Uterus (tissue), 4 donors: ENCODE results near the gene DACT1. TPM values are rescaled to one million over a fixed set of nuclear protein-coding genes. Genes with fewer than 3 reads are reported as not detected.

Experiments used
- DNase-seq, 2 donors: peaks; one replicate each; pipeline ENCODE4 v3.0.0-alpha.2; 2019 to 2020
- H3K27ac ChIP-seq, 2 donors: fragments of 200-600 bp; sonication (generic); 1 replicate in 1 of 2; 2 replicates in 1 of 2; pipeline ENCODE4 v1.5.1; 2016 to 2018
- H3K27me3 ChIP-seq, 2 donors: fragments of 200-600 bp; sonication (generic); one replicate each; pipeline ENCODE4 v1.5.1; 2018 to 2019; ENCODE audit warnings: control low read depth in 1 of 2
- H3K36me3 ChIP-seq, 2 donors: fragments of 200-600 bp; sonication (generic); one replicate each; pipeline ENCODE4 v1.5.1; 2019; ENCODE audit warnings: control low read depth in 1 of 2
- H3K4me1 ChIP-seq, 2 donors: fragments of 200-600 bp; sonication (generic); one replicate each; pipeline ENCODE4 v1.5.1; 2018 to 2019; ENCODE audit warnings: control low read depth in 1 of 2
- H3K4me3 ChIP-seq, 2 donors: fragments of 200-600 bp; sonication (generic); 1 replicate in 1 of 2; 2 replicates in 1 of 2; pipeline ENCODE4 v1.5.1; 2018 to 2019; ENCODE audit warnings: mild to moderate bottlenecking in 1 of 2
- H3K9me3 ChIP-seq, 2 donors: fragments of 200-600 bp; sonication (generic); one replicate each; pipeline ENCODE4 v1.5.1; 2019; ENCODE audit warnings: control low read depth in 1 of 2
- POLR2A ChIP-seq, 2 donors: fragments of 450-650 bp; IDR thresholded peaks; one replicate each; pipeline ENCODE4 v1.6.1; 2016; ENCODE audit warnings: antibody characterized with exemption in 2 of 2, mild to moderate bottlenecking in 1 of 2, moderate library complexity in 1 of 2
- intact Hi-C: fragments of 100-400 bp; cut with DNase I; formaldehyde crosslinking; loops from one replicate; pipeline ENCODE4 v1.15.1; 2023; ENCODE audit warnings: low total_unique reads
- total RNA-seq, 4 donors: library from RNA; depleted of rRNA in 3 of 4; stranded (reverse); fragments of >200 nt in 3 of 4; gene quantifications; one replicate each; pipeline versions ENCODE4 v1.1.0 to v1.2.4, GENCODE V29; 2014 to 2023
- TF ChIP-seq, protein P1 (sequence below), 4 experiments: fragments of 200-600 bp in 2 of 4; fragments of 450-650 bp in 2 of 4; sonication (generic) in 2 of 4; IDR thresholded peaks; one replicate each; pipeline ENCODE4 v1.5.1; 2016 to 2019; ENCODE audit warnings: antibody characterized with exemption in 4 of 4, mild to moderate bottlenecking in 2 of 4, moderate library complexity in 1 of 4
- donor health status: DM: yes; HTN: yes; CAD: no.

The DACT1 gene
- total RNA-seq, 4 donors from 2014 or later: 1.5 to 49.6 (median 10.5) TPM

DNA sequence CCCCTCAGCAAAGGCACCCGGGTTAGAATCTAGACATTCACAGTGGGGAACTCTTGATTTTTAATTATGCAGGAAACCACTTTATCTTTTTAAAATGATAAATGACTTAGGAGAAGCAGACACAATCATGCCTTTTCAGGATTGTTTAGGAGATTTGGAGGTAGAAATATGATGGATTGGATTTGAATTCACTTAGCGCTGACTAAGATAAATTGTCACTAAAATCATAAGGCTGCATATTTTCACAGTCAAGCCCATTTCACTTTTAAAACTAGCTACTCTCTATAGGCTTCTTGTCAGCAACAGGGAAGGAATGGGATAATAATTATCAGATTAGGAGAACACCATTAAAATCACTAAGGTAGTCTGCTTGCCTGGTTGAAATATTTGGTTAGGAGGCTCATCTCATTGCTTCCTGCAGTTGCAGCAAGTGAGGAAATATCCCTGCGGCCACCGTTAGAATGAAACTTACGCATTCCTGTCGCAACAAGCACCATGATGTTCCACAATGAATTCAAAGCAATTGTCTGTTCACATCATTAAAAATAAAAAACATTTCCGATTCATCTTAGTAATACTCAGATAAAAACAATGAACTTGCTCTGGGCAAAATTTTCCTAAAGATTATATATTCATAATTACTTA, 31.9 kb downstream of the DACT1 start:
- Histone ChIP-seq H3K27me3 (no peaks in the 10 kb centered on the region), H3K4me3 (no peak overlapping the region), H3K27ac (no peak overlapping the region), H3K36me3 (no peaks in the 10 kb centered on the region), H3K9me3 (no peaks in the 10 kb centered on the region), H3K4me1 (no peaks in the 10 kb centered on the region)
- intact Hi-C loops: no loop called here
- no peak for TF ChIP-seq POLR2A (IDR thresholded peaks at IDR 0.05)
- TF ChIP-seq, protein P1, sequence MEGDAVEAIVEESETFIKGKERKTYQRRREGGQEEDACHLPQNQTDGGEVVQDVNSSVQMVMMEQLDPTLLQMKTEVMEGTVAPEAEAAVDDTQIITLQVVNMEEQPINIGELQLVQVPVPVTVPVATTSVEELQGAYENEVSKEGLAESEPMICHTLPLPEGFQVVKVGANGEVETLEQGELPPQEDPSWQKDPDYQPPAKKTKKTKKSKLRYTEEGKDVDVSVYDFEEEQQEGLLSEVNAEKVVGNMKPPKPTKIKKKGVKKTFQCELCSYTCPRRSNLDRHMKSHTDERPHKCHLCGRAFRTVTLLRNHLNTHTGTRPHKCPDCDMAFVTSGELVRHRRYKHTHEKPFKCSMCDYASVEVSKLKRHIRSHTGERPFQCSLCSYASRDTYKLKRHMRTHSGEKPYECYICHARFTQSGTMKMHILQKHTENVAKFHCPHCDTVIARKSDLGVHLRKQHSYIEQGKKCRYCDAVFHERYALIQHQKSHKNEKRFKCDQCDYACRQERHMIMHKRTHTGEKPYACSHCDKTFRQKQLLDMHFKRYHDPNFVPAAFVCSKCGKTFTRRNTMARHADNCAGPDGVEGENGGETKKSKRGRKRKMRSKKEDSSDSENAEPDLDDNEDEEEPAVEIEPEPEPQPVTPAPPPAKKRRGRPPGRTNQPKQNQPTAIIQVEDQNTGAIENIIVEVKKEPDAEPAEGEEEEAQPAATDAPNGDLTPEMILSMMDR (IDR thresholded peaks at IDR 0.05): no peak
- DNase-seq: no peak

DNA sequence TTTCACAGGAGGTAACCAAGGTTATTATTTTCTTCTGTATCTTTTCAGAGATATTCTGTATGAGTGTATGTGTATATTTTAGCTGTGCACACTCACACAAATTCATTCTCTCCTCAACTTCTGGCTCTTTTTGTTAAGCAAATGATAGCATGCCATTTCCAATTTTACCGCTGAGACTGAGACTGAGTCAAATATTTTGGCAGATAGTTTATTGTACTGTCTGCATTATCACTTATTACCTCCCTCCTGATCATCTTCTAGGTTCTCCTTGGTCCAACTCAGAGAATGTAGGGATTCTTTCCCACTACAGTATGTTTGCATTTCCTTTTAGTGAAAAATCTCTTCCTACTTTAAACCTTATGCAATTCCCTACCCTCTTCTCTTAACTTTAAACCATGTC, 33.3 kb downstream of the DACT1 start:
- H3K4me3 ChIP-seq: no peak overlapping the region
- H3K9me3 ChIP-seq: no peaks in the 10 kb centered on the region
- H3K36me3 ChIP-seq: no peaks in the 10 kb centered on the region
- intact Hi-C loops: no loop called here
- TF ChIP-seq POLR2A (IDR thresholded peaks at IDR 0.05): no peak
- TF ChIP-seq, protein P1 (IDR thresholded peaks at IDR 0.05): no peak
- DNase-seq: no peak
- no peak overlapping the region for H3K27ac ChIP-seq
- no peaks in the 10 kb centered on the region for H3K27me3 ChIP-seq
- H3K4me1 ChIP-seq: no peaks in the 10 kb centered on the region

DNA sequence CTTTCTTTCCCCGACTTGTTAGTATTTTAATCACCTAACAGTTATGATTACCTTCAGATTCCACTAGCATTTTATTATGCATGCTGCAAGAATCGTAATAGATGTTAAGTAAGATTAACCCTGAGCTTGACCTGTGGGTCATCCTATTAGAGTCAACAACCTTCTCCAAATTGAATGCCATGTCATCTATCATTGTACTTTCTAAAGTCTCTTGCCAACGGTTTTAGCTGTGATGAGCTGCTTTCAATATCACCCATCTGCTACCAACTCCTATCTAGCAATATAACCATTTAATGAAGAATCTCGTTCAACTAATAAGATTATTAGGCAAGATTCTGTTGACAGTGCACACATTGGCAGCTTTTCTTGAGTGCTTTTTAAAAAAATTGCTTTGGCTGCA, 33.7 kb downstream of the DACT1 start:
- Histone ChIP-seq H3K27me3 (no peaks in the 10 kb centered on the region), H3K27ac (no peak overlapping the region), H3K4me1 (no peaks in the 10 kb centered on the region), H3K36me3 (no peaks in the 10 kb centered on the region), H3K9me3 (no peaks in the 10 kb centered on the region), H3K4me3 (no peak overlapping the region)
- no peak for DNase-seq
- TF ChIP-seq POLR2A (IDR thresholded peaks at IDR 0.05): no peak
- TF ChIP-seq, protein P1 (IDR thresholded peaks at IDR 0.05): no peak
- intact Hi-C loops: no loop called here

DNA sequence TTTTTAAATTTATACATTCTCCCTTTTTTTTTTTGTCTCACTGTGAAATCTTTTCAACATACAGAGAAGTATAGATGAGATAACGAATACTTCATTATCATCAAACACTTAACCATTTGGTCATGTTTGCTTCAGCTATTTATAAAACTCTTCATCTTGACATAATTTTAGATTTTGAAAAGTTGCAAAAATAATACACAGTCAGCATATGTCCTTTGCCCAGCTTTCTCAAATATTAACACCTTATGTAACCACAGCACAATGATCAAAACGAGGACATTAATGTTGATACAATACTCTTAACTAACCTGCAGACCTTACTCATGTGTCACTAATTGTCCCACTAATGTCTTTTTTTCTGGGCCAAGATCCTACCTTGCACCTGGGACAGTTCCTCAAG, 36.0 kb downstream of the DACT1 start:
- intact Hi-C loops: no loop called here
- no peak for TF ChIP-seq POLR2A (IDR thresholded peaks at IDR 0.05)
- TF ChIP-seq, protein P1 (IDR thresholded peaks at IDR 0.05): no peak
- no peaks in the 10 kb centered on the region for H3K4me1 ChIP-seq
- no peaks in the 10 kb centered on the region for H3K27me3 ChIP-seq
- H3K36me3 ChIP-seq: no peaks in the 10 kb centered on the region
- H3K9me3 ChIP-seq: no peaks in the 10 kb centered on the region
- no peak overlapping the region for H3K4me3 ChIP-seq
- H3K27ac ChIP-seq: no peak overlapping the region
- no peak for DNase-seq

DNA sequence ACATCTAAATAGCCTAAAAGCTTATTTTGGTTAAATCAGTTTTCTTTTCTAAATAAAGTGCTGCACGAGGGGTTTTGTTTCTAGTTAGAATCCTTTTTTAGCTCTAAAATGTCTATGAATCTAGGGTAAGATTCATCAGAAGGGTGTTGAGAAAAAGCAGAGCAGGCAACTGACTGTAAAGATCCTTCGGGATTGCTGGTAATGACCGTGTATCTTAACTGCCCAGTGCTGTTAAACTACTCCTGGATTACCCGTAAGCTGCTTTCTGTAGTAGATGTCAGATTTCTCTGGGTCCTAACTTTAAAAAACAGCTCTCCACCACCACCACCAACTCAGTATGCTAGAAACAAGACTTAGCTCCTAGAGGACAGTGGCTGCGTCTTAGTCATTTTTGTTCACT, 39.2 kb downstream of the DACT1 start:
- DNase-seq: no peak
- intact Hi-C loops: no loop called here
- no peak for TF ChIP-seq POLR2A (IDR thresholded peaks at IDR 0.05)
- TF ChIP-seq, protein P1 (IDR thresholded peaks at IDR 0.05): no peak

More for the DNA sequence above, 39.2 kb downstream of the DACT1 start:
- no peaks in the 10 kb centered on the region for H3K4me1 ChIP-seq
- H3K9me3 ChIP-seq: no peaks in the 10 kb centered on the region
- H3K4me3 ChIP-seq: no peak overlapping the region
- H3K27me3 ChIP-seq: no peaks in the 10 kb centered on the region
- no peak overlapping the region for H3K27ac ChIP-seq
- no peaks in the 10 kb centered on the region for H3K36me3 ChIP-seq
